GM23338 (cell line): ENCODE measurements around the gene CLC. TPM values are rescaled to one million over a fixed set of nuclear protein-coding genes. Genes with fewer than 3 reads are reported as not detected.

Source experiments
- ATAC-seq: fragments of 200-7000 bp; cut with Tn5 transposase; 3 replicates; pipeline ENCODE4 v1.9.1; 2020
- DNase-seq: peaks from one replicate; pipeline ENCODE4 v3.0.0-alpha.2; 2015; ENCODE audit warnings: low spot score
- H2AFZ ChIP-seq: fragments of 200-600 bp; sonication (generic); 2 replicates; pipeline ENCODE4 v1.8.0; 2016; ENCODE audit warnings: antibody characterized with exemption, mild to moderate bottlenecking, moderate library complexity
- H3F3A ChIP-seq: fragments of 200-600 bp; sonication (generic); replicated peaks from 2 replicates; pipeline ENCODE4 v1.8.0; 2017; ENCODE audit warnings: antibody characterized with exemption, mixed run types, low read depth
- H3K27ac ChIP-seq: fragments of 200-600 bp; sonication (generic); 2 replicates; pipeline ENCODE4 v1.6.1; 2016; ENCODE audit warnings: low read depth
- H3K27me3 ChIP-seq: fragments of 200-600 bp; sonication (generic); 2 replicates; pipeline ENCODE4 v1.8.0; 2016; ENCODE audit warnings: mild to moderate bottlenecking, mixed run types, moderate library complexity; ENCODE audit not compliant: insufficient read depth
- H3K36me3 ChIP-seq: fragments of 200-600 bp; sonication (generic); 2 replicates; pipeline ENCODE4 v1.8.0; 2016; ENCODE audit warnings: mild to moderate bottlenecking; ENCODE audit not compliant: insufficient read depth
- H3K4me1 ChIP-seq: fragments of 200-600 bp; sonication (generic); 2 replicates; pipeline ENCODE4 v1.8.0; 2016; ENCODE audit warnings: mild to moderate bottlenecking, moderate library complexity; ENCODE audit not compliant: insufficient read depth
- H3K4me2 ChIP-seq: fragments of 200-600 bp; sonication (generic); 2 replicates; pipeline ENCODE4 v1.7.1; 2017; ENCODE audit warnings: mixed run types
- H3K4me3 ChIP-seq: fragments of 200-600 bp; sonication (generic); 2 replicates; pipeline ENCODE4 v1.6.1; 2016; ENCODE audit warnings: mixed run types
- H3K79me2 ChIP-seq: fragments of 200-600 bp; sonication (generic); replicated peaks from 2 replicates; pipeline ENCODE4 v1.8.0; 2017; ENCODE audit warnings: mild to moderate bottlenecking; ENCODE audit not compliant: insufficient read depth
- H3K9me2 ChIP-seq: fragments of 200-600 bp; sonication (generic); 2 replicates; pipeline ENCODE4 v1.8.0; 2017; ENCODE audit not compliant: insufficient read depth
- H4K20me1 ChIP-seq: fragments of 200-600 bp; sonication (generic); replicated peaks from 2 replicates; pipeline ENCODE4 v1.8.0; 2017; ENCODE audit warnings: mild to moderate bottlenecking; ENCODE audit not compliant: insufficient read depth
- H3K27ac Mint-ChIP-seq: 2 replicates; pipeline ENCODE4 v1.8.0; 2020; ENCODE audit warnings: inconsistent platforms, mild to moderate bottlenecking, moderate library complexity, mixed read lengths
- H3K27me3 Mint-ChIP-seq: 3 replicates; pipeline ENCODE4 v1.8.0; 2022; ENCODE audit warnings: low read depth, mild to moderate bottlenecking, moderate library complexity, mixed read lengths, inconsistent platforms; ENCODE audit not compliant: insufficient read depth, poor library complexity
- H3K36me3 Mint-ChIP-seq: 3 replicates; pipeline ENCODE4 v1.8.0; 2021; ENCODE audit warnings: low read depth, mild to moderate bottlenecking, inconsistent platforms, moderate library complexity, mixed read lengths
- H3K4me1 Mint-ChIP-seq: 3 replicates; pipeline ENCODE4 v1.8.0; 2020; ENCODE audit warnings: mild to moderate bottlenecking, inconsistent platforms, mixed read lengths
- H3K4me3 Mint-ChIP-seq: 3 replicates; pipeline ENCODE4 v1.8.0; 2021; ENCODE audit warnings: moderate library complexity, mild to moderate bottlenecking, inconsistent platforms, mixed read lengths
- H3K9me3 Mint-ChIP-seq: 3 replicates; pipeline ENCODE4 v1.8.0; 2020; ENCODE audit warnings: moderate library complexity, mild to moderate bottlenecking, inconsistent platforms, mixed read lengths
- CREB1 ChIP-seq: fragments of 250-450 bp; sonication (Bioruptor Pico); IDR thresholded peaks from 2 replicates; pipeline ENCODE4 v1.5.0; 2020; ENCODE audit warnings: low read depth, mild to moderate bottlenecking, moderate library complexity
- CTCF ChIP-seq, 2 experiments: fragments of 200-600 bp in 1 of 2; sonication (generic) in 1 of 2; conservative IDR thresholded peaks; 2 replicates each; pipeline versions ENCODE4 v1.5.1 to v1.6.1; 2016 to 2017; ENCODE audit warnings: antibody characterized with exemption in 2 of 2, low read depth in 2 of 2, mild to moderate bottlenecking in 2 of 2, moderate library complexity in 1 of 2
- ETS1 ChIP-seq: IDR thresholded peaks from 2 replicates; pipeline ENCODE4 v1.6.1; 2016; ENCODE audit warnings: antibody characterized with exemption
- EZH2 ChIP-seq: fragments of 200-600 bp; sonication (generic); IDR thresholded peaks from one replicate; pipeline ENCODE4 v1.8.0; 2017; ENCODE audit warnings: antibody characterized with exemption, mild to moderate bottlenecking, low read depth; ENCODE audit not compliant: unreplicated experiment
- EZH2phosphoT487 ChIP-seq: fragments of 200-600 bp; sonication (generic); IDR thresholded peaks from one replicate; pipeline ENCODE4 v1.8.1; 2018; ENCODE audit warnings: antibody characterized with exemption; ENCODE audit not compliant: unreplicated experiment
- JUNB ChIP-seq: IDR thresholded peaks from one replicate; pipeline ENCODE4 v1.6.1; 2016; ENCODE audit warnings: antibody characterized with exemption; ENCODE audit not compliant: unreplicated experiment
- NANOG ChIP-seq: IDR thresholded peaks from 2 replicates; pipeline ENCODE4 v1.6.1; 2016; ENCODE audit warnings: antibody characterized with exemption, borderline replicate concordance
- POLR2AphosphoS5 ChIP-seq: IDR thresholded peaks from 2 replicates; pipeline ENCODE4 v1.6.1; 2016; ENCODE audit warnings: antibody characterized with exemption, low read depth
- REST ChIP-seq: IDR thresholded peaks from one replicate; pipeline ENCODE4 v1.6.1; 2018; ENCODE audit warnings: antibody characterized with exemption; ENCODE audit not compliant: unreplicated experiment
- STAT1 ChIP-seq: IDR thresholded peaks from one replicate; pipeline ENCODE4 v1.6.1; 2016; ENCODE audit warnings: antibody characterized with exemption; ENCODE audit not compliant: unreplicated experiment
- ZNF114 ChIP-seq: fragments of 250-450 bp; sonication (Bioruptor Pico); IDR thresholded peaks from 2 replicates; pipeline ENCODE4 v1.5.0; 2020; ENCODE audit warnings: mild to moderate bottlenecking, moderate library complexity
- ZNF331 ChIP-seq: fragments of 250-450 bp; sonication (Bioruptor Pico); IDR thresholded peaks from 2 replicates; pipeline ENCODE4 v1.5.0; 2020; ENCODE audit warnings: low read depth, mild to moderate bottlenecking, moderate library complexity
- ZNF462 ChIP-seq: fragments of 250-450 bp; sonication (Bioruptor Pico); IDR thresholded peaks from 2 replicates; pipeline ENCODE4 v1.5.0; 2020; ENCODE audit warnings: mild to moderate bottlenecking, moderate library complexity
- polyA plus RNA-seq: library from polyadenylated mRNA; unstranded; fragments of >200 nt; fragmentation: Nextera tagmentation; extraction: Ambion mirVana; gene quantifications from 2 replicates; pipeline ENCODE4 v1.2.1, GENCODE V29; 2016
- total RNA-seq: library from RNA; depleted of rRNA; stranded (reverse); fragments of >200 nt; shearing (Covaris generic); gene quantifications from 2 replicates; pipeline ENCODE4 v1.2.3, GENCODE V29; 2014

The CLC gene
- total and polyA plus RNA-seq, 2 experiments from 2014 or later, result not detected

GRCh38 chr19:39681416-39681815 lies 56.4 kb downstream of the CLC start:
- H3K36me3 ChIP-seq, result no peaks in the 10 kb centered on the region
- H3K9me2 ChIP-seq, result 0 out of 2 replicates have a peak, but pooled peaks cover 4% of the 10 kb centered on the region
- Mint-ChIP-seq H3K27ac (no peak overlapping the region), H3K27me3 (peaks cover 14% of the 10 kb centered on the region), H3K9me3 (no peaks in the 10 kb centered on the region), H3K36me3 (no peaks in the 10 kb centered on the region), H3K4me1 (no peaks in the 10 kb centered on the region), H3K4me3 (no peak overlapping the region)
- H3F3A ChIP-seq, result no peaks in the 10 kb centered on the region
- TF ChIP-seq REST (no peak), ETS1 (no peak), CREB1 (CRISPR knock-in tag) (no peak), NANOG (no peak), JUNB (no peak), POLR2AphosphoS5 (no peak), ZNF462 (CRISPR knock-in tag) (no peak), ZNF114 (no peak), EZH2 (no peak), EZH2phosphoT487 (no peak), CTCF (conservative IDR thresholded peaks at IDR 0.05; ENCODE audit: low read depth in 2 of 2) (no peak), STAT1 (no peak), ZNF331 (CRISPR knock-in tag) (no peak)
- no peaks in the 10 kb centered on the region for H3K27me3 ChIP-seq
- no peaks in the 10 kb centered on the region for H4K20me1 ChIP-seq
- H3K79me2 ChIP-seq, result no peaks in the 10 kb centered on the region
- no peak overlapping the region for H3K4me2 ChIP-seq
- no peak overlapping the region for H3K27ac ChIP-seq
- H3K4me3 ChIP-seq, result no peak overlapping the region
- no peak overlapping the region for H2AFZ ChIP-seq
- no peaks in the 10 kb centered on the region for H3K4me1 ChIP-seq
- DNase-seq, result no peak
- no peak for ATAC-seq
